ENCODE data around the gene METTL3. TPM values are rescaled to one million over a fixed set of nuclear protein-coding genes. Genes with fewer than 3 reads are reported as not detected.

METTL3 gene
- total and polyA plus RNA-seq, 2 of the 13 experiments (the other 11 are each of a cell fraction or from before 2014, with no cell fraction given), result 123 to 130 TPM

GRCh38 chr14:21455912-21456667, 55.0 kb downstream of the METTL3 start, which contains the start of gene CHD8 (continued):
- TF ChIP-seq, protein P1, sequence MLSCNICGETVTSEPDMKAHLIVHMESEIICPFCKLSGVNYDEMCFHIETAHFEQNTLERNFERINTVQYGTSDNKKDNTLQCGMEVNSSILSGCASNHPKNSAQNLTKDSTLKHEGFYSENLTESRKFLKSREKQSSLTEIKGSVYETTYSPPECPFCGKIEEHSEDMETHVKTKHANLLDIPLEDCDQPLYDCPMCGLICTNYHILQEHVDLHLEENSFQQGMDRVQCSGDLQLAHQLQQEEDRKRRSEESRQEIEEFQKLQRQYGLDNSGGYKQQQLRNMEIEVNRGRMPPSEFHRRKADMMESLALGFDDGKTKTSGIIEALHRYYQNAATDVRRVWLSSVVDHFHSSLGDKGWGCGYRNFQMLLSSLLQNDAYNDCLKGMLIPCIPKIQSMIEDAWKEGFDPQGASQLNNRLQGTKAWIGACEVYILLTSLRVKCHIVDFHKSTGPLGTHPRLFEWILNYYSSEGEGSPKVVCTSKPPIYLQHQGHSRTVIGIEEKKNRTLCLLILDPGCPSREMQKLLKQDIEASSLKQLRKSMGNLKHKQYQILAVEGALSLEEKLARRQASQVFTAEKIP (CRISPR knock-in tag; IDR thresholded peaks at IDR 0.05; ENCODE audit: borderline replicate concordance), result no peak
- TF ChIP-seq ZNF772 (CRISPR knock-in tag; IDR thresholded peaks at IDR 0.05) (no peak; the same call in none of the 2 replicates), ETV6 (CRISPR knock-in tag; conservative IDR thresholded peaks at IDR 0.05) (0 out of 2 replicates have a peak, but pooled peaks have one; percentile 21), CHCHD3 (CRISPR knock-in tag; IDR thresholded peaks at IDR 0.05) (no peak), RBM39 (IDR thresholded peaks at IDR 0.05; ENCODE audit: low read depth, low read length, poor library complexity, severe bottlenecking) (peak; percentile 47), ZNF30 (CRISPR knock-in tag; IDR thresholded peaks at IDR 0.05) (no peak), ZNF329 (CRISPR knock-in tag; IDR thresholded peaks at IDR 0.05; ENCODE audit: low read depth) (no peak; the same call in 1 of the 2 replicates), MAZ (IDR thresholded peaks at IDR 0.05; ENCODE audit: borderline replicate concordance, low read depth, low read length) (peak; percentile 73; the same call in 1 of the 2 replicates), MAZ (CRISPR knock-in tag; IDR thresholded peaks at IDR 0.05; ENCODE audit: low read depth) (peak; percentile 93), TEAD2 (CRISPR knock-in tag; IDR thresholded peaks at IDR 0.05) (no peak), ZNF709 (CRISPR knock-in tag; IDR thresholded peaks at IDR 0.05) (peak; percentile 73), HNRNPL (IDR thresholded peaks at IDR 0.05; ENCODE audit: low read depth, low read length) (0 out of 2 replicates have a peak, but pooled peaks have one; percentile 47), ZNF761 (CRISPR knock-in tag; conservative IDR thresholded peaks at IDR 0.05) (no peak), SRF (IDR thresholded peaks at IDR 0.05; ENCODE audit: low read depth, low read length) (peak; percentile 50; the same call in 1 of the 2 replicates), GZF1 (CRISPR knock-in tag; IDR thresholded peaks at IDR 0.05) (no peak), MEF2D (CRISPR knock-in tag; IDR thresholded peaks at IDR 0.05) (peak; percentile 90), SIN3A (IDR thresholded peaks at IDR 0.05; ENCODE audit: borderline replicate concordance, low read depth, low read length) (peak; percentile 82), ZSCAN21 (CRISPR knock-in tag; IDR thresholded peaks at IDR 0.05; ENCODE audit: borderline replicate concordance) (peak; percentile 18), CEBPB (IDR thresholded peaks at IDR 0.05; ENCODE audit: borderline replicate concordance, low read depth, low read length) (no peak), SRSF4 (IDR thresholded peaks at IDR 0.05; ENCODE audit: low read depth, low read length, poor library complexity, severe bottlenecking) (no peak), KLF13 (CRISPR knock-in tag; IDR thresholded peaks at IDR 0.05) (0 out of 2 replicates have a peak, but pooled peaks have one; percentile 1), HMG20B (CRISPR knock-in tag; conservative IDR thresholded peaks at IDR 0.05) (0 out of 2 replicates have a peak, but pooled peaks have one; percentile 18), MLLT10 (CRISPR knock-in tag; IDR thresholded peaks at IDR 0.05) (no peak), REXO4 (CRISPR knock-in tag; IDR thresholded peaks at IDR 0.05; ENCODE audit: borderline replicate concordance) (no peak), ZNF383 (CRISPR knock-in tag; IDR thresholded peaks at IDR 0.05; ENCODE audit: borderline replicate concordance) (no peak), ZNF547 (CRISPR knock-in tag; IDR thresholded peaks at IDR 0.05) (0 out of 2 replicates have a peak, but pooled peaks have one; percentile 69)
- TF ChIP-seq, protein P2, sequence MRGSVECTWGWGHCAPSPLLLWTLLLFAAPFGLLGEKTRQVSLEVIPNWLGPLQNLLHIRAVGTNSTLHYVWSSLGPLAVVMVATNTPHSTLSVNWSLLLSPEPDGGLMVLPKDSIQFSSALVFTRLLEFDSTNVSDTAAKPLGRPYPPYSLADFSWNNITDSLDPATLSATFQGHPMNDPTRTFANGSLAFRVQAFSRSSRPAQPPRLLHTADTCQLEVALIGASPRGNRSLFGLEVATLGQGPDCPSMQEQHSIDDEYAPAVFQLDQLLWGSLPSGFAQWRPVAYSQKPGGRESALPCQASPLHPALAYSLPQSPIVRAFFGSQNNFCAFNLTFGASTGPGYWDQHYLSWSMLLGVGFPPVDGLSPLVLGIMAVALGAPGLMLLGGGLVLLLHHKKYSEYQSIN (CRISPR knock-in tag; IDR thresholded peaks at IDR 0.05; ENCODE audit: borderline replicate concordance), result no peak
